NCI-H187 treated with DMSO at 0.1 percent for 48 hours (cell line): ENCODE results near the gene SLCO1A2.

Experiments used
- DNase-seq: peaks from one replicate; lab custom pipeline; 2025; lab: John Stamatoyannopoulos, UW

The SLCO1A2 gene

DNA sequence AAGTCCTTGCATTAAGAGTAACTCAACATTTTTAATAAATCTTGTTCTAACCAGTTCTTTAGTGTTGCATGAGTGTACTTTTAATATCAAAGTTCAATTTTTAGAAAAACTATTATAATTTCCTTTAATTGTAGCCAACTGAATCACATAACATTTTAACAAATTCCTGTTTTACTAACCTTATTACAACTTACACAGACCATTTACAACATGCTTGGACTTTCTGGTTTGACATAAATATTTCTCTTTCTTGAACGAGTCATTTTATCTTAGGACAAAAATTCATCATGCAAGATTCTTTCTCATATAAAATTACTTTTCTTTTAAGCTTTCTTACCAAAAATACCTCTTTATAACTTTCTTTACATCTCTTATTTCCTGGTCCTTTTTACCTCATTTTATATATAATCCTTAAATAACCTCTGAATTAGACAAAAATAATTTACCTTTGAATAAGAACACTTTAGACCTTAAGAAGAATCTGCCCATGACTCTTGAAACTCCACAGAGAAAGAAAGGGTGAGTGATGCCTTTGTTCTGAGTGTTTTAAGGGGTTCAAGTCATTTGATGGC is 3.9 kb downstream of the SLCO1A2 start:
- DNase-seq: no peak

DNA sequence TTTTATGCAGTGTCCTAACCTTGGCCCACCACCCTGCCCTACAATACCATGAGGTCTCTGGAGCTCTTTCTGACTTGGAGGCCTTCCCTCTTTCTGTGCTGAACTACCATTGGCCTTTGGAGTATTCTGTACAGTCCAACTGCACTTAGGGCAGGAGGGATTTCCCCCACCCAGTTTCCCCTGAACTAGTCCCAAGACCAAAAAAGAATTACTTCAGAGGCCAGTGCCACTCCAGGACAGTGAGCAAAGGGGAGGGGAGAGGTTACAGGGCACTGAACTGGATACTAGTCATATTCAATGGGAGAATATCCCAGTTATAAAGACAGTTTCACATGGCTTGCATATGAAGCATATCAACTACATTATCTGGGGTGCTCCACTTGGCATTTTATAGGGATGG is 6.1 kb downstream of the SLCO1A2 start:
- no peak for DNase-seq

DNA sequence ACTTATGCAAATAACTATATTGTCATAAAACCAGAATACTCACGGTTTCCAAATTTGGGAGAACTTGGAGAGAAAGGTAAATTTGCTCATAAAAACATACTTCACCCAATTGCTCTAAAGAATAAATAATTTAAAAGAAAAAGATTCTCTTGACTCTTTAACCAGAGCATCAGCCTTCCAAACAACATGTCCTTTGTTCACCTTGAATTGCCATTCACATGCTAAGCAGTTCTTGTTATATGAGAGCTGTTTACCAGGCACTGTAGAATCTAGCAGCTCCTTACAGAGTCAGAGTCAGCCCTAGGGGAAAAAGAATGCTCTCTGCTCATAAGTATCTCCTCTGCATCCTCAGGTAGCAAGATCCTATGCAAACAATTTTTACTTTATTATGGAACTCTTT is 10.2 kb downstream of the SLCO1A2 start:
- no peak for DNase-seq

DNA sequence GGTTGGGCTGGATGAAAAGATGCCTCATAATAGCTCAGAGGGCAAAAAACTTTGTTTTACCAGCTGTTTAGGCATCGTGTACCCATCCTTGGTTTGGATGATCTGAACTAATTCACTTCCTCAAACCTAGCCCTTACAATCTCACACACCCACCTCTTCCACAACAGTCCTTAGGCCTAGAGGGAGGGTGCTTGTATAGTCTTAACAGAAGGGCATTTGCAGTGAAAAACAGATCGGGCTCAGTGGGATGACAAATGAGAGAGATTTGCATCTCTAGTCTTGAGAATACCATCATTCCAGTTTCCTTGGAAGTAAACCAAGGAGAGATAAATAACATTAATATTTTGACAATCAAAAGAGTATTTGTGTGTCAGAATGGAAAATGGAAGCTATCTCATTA is 11.0 kb downstream of the SLCO1A2 start:
- DNase-seq: no peak

DNA sequence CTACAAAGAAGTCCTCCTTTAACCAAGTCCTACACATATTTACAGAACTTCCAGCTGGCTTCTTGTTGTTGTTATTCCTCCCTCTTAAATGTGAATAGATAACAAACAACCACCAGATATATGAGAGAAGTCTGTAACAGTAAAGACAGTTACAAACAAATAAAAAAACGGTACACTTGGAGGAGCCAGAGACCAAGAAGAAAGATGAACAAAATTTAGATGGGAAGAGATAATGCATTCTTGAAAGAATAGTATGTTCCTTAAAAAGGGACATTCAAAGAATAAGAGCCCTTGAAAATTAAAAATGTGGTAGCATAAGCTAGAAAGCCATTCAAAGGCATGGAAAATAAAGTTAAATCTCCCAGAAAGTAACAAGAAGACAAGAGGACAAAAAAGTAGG is 25.9 kb downstream of the SLCO1A2 start:
- DNase-seq: no peak

DNA sequence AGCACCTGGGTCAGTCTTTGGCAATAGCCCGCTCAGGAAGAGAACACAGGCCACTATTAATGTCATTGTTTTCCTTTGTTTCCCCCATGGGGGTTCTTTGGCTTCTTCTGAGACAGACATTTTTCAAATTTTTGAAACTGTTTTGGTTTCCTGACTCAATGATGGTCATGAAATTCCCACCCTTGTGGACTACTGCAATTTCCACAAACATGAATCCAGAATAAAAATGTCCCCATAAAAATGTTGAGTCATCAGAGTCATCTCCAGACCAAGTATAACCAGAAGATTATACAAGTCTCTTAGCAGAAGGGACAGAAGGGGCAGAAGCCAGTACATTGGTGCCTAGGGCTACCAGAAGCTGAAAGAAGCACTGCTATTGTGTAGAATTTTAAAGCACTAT is 29.1 kb downstream of the SLCO1A2 start:
- no peak for DNase-seq

DNA sequence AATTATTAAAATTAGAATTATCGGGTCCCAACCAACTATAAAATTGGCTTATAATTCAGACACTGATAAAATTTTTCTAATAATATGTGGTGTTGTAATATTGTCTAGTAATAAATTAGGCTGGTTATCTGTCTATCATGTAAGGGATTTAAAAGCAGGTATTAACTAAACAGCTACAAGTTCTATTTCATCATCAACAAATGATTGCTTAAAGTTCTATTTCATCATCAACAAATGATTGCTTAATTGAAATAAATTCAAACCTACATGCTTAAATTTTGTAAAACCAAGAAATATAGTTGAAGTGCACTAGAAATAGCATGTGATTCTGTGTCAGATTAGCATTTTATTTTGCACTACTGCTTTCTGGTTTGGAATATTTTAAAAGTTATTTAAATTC is 34.1 kb downstream of the SLCO1A2 start:
- no peak for DNase-seq

DNA sequence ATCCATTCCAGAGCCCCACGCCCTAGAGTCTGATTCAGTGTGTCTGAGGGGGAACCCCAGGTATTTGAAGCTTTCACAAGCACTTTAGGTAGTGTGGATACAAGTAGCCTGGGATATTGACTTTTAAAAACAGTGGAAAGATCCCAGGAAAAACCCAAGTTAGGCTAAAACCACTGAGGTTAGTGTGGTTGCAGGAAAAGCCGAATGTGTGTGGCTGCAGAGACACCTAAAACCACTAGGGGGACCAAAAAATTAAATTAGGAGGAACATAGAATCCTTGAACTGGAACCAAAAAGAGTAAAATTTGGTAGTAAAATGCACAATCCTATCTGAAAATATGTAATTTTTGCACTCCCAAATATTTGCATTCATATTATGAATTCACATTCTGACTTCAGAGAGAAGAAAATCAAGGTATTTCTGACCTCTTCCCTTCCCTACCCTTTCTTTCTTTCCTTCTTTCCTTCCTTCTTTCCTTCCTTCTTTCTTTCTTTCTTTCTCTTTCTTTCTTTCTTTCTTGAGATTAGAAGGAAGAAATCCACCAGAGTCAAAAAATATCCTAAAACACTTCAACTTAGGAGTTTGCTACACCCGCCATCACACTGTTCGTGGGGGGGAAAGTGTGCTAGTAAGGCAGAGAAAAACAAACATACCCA is 37.8 kb downstream of the SLCO1A2 start:
- DNase-seq: no peak

DNA sequence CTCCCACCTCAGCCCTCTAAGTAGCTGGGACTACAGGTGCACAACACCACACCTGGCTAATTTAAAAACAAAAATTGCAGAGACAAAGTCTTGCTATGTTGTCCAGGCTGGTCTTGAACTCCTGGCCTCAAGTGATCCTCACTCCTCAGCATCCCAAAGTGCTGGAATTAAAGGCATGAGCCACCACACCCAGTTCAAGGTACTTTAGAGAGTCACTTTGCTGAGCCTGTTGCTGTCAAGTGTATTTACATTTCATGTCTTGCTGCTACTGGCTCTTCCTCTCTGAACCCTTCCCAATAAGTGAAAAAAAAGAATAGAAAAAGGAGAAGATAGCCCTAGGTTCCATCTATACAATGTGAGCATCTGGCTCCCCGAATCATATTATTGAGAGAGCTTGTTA is 38.4 kb downstream of the SLCO1A2 start:
- no peak for DNase-seq

DNA sequence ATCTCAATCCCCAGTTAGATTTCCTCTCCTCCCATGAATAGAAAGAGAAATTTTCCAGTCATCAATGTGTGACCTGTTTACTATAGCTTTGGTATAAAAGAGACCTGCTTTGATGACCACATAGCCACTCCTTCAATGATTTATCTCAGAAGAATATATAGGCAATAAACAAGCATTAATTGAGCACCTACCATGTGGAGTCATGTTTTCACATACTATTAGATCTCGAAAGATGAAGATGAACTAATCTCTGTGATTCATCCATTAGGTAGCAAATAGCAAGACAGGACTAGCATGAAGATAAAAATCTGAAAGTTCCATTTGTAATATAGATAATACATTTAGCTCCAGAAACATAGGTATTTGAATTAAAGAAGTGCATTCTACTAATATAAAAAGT is 40.5 kb downstream of the SLCO1A2 start:
- DNase-seq: no peak

DNA sequence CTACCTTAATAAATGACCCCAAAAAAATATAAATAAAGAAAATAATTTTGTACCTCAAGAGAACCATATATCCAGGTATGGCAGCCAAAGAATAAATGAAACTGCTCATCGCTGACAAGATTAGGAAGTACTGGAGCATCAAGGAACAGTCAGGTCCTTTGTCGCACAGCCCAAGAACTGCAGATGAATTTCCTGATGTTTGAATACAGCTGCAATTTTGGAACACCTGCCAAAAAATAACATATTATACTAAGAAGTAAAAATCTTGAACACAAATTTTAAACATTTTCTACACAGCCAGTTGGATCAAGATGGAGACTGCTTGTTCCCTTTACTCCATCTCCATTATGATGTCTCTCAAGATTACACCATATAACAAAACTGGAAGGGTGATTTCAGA is 42.6 kb downstream of the SLCO1A2 start:
- DNase-seq: no peak

DNA sequence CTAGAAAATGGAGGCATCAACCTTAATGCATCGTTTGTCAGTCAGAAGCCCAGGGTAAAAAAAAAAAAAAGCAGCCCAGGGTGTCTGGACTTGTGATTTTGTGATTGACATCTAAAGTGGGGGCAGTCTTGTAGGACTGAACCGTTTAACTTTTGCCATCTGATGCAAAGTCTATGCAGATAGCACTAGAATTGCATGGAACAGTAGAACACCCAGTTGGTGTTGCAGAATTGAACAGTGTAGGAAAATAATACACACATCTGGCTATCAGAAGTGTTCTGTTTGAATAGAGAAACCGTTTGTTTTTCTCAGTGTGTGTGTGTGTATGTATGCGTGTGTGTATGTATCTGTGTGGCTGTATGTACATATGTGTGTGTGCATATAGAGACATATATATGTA is 45.0 kb downstream of the SLCO1A2 start:
- DNase-seq: no peak

DNA sequence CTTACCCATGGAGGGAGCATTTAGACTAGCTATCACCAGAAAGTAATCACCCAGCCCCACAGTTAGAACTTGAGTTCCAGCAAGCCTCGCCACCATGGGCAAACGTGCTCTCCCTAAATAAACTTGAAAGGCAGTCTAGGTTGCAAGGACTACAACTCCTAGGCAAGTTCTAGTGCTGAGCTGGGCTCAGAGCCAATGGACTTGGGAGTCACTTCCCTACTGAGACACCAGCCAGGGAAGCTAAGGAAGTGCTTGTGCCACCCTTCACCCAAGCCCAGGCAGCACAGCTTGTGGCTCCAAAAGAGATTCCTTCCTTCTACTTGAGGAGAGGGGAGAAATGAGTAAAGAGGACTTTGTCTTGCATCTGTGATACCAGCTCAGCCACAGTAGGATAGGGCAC is 57.9 kb downstream of the SLCO1A2 start:
- DNase-seq: no peak

DNA sequence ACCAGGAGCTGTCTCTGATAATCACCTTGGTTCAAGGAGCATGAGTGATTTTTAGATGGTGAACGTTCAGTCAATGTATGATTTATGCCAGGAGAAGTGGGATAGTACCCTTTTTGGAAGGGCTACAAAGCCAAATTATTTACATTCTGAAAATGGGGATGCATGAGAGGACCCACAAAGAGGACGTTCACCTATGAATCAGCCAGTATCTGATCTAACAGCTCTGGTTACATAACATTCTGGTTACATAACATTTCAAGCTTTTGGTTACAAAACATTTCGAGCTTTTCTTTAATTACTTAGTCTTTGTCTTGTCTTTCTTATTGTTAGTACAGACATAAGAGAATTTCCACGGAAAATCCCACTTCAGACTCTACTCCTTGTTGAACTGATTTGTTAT is 68.8 kb downstream of the SLCO1A2 start:
- no peak for DNase-seq

DNA sequence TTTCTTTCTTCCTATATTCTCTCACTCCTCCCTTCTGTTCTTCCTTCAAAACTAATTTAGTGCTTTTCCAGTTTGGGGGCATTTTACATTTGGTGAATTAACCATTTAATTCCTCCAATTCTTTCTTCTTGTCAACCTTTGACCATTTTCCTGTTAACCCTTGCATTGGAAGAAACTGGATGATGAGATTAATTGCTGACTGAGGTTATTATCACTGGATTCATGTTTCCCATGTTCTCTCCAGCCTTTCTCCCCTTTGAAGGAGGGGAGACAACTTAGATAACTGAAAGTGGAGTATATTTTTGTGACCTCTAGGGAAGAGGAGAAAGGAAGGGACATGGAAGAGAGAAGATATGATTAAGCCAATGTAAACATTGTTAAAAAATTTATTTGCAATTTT is 70.5 kb downstream of the SLCO1A2 start:
- DNase-seq: no peak

DNA sequence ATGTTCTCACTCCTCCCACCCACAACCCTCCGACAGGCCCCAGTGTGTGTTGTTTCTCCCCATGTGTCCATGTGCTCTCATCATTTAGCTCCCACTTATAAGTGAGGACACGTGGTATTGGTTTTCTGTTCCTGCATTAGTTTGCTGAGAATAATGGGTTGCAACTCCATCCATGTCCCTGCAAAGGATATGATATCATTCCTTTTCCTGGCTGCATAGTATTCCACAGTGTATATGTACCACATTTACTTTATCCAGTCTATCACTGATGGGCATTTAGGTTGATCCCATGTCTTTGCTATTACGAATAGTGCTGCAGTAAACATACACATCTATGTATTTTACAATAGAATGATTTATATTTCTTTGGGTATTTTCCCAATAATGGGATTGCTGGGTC is 77.5 kb downstream of the SLCO1A2 start:
- DNase-seq: no peak

DNA sequence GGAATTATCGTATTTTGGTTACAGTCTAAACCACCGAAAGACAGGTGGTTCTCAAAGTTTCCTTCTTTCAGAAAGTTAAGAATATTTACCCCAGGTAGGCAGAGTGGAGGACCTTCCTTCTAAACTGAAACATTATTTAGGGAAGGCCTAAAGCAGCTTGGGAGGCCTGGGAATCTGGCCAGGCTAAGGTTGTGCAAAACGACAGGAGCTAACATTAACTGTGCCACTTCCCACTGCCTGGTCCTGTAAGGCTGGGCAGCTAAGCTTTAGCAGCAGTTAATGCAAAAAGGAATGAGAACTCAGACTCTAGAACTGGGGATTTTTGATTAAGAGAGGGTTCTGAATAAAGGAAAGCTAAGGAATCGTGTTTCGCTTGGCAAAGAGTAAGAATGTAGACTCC is 82.6 kb downstream of the SLCO1A2 start:
- no peak for DNase-seq

DNA sequence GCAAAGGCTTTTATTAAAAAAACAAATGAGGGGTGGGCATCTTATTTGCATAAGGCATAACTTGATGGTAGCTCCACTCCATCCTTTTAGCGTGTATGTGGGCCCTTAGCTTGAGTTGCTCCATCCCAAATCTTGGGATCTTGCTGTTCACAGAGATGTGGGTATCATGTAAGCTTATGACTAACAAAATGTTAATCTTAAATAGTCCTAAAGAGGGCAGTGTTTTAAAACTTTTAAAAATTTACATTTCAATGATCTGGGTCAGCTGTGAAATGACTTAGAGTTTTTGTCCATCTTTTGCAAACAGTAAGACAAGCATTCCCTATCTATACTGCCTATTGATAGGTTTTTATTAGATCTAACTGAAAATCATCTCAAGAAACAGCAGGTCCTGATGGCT is 86.0 kb downstream of the SLCO1A2 start:
- no peak for DNase-seq

DNA sequence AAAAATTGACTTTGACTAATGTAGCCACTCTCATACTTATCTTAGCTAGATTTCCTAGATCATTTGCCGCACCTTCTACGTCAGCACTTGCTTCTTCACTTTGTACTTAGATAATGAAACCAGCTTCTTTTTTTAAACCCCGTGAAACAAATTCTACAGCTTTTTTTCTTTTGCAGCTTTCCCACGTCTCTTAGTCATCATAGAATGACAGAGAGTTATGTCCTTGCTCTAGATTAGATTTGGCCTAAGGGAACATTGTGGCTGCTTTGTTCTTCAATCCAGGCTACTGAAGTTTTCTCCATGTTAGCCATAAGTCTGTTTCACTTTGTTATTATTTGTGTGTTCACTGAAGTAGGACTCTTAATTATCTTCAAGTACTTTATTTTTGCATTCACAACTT is 94.9 kb downstream of the SLCO1A2 start:
- no peak for DNase-seq

DNA sequence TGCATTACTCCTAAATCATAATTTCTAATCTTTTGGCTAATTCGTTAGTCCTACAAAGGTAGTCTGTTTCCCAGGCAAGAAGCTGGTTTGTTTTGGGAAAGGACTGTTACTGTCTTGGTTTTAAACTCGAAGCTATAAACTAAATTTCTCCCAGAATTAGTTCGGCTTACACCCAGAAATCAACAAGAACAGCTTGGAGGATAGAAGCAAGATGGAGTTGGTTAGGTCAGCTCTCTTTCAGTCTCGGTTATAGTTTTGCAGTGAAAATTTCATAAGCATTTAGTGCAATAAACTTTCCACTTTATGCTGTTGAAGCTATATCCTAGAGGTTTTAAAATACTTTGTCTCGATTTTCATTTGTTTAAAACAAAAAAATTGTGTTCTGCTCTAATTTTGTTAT is 100.3 kb downstream of the SLCO1A2 start:
- DNase-seq: no peak

DNA sequence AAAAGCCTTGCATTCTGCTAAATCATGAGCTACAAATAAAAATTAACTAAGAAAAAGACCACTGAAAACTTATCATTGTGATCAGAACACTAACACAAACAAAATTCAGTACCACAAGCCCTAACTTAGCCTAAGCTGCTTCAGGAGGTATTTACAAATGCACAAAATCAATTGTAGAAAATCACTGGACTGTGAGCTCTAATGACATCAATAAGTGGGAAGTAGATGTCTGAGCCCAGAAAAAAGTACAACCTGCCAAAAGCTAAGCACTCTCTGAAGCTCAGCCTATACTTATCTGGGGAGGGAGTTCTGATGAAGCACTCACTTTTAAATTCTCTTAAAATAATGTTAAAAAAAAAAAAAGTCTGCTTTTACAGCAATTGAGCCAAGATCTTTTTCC is 110.8 kb downstream of the SLCO1A2 start:
- DNase-seq: no peak

DNA sequence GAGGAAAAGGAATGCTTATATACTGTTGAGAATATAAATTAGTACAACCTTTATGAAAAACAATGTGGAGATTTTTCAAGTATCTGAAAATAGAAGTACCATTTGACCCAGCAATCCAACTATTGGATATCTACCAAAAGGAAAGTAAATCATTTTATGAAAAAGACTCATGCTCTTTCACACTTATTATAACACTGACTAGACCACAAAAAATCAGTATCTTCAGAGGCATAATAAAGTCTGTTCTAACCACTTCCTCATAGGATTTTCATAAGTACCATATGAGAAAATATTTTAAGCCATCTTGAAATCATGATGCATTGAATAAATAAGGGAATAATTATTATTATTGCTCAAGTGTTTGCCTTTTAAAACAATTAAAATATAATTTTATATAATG is 112.9 kb downstream of the SLCO1A2 start:
- DNase-seq: no peak

DNA sequence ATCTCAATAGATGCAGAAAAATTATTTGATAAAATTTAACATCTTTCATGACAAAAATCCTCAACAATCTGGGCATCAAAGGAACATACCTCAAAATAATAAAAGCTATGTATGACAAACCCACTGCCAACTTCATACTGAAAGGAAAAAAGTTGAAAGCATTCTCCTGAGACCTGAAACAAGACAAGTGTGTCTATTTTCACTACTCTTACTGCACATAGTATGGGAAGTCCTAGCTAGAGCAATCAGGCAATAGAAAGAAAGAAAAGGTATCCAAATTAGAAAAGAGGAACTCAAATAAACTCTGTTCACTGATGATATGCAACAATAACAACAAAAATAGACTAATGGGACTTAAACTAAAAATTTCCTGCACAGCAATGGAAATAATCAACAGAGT is 113.6 kb downstream of the SLCO1A2 start:
- DNase-seq: no peak

DNA sequence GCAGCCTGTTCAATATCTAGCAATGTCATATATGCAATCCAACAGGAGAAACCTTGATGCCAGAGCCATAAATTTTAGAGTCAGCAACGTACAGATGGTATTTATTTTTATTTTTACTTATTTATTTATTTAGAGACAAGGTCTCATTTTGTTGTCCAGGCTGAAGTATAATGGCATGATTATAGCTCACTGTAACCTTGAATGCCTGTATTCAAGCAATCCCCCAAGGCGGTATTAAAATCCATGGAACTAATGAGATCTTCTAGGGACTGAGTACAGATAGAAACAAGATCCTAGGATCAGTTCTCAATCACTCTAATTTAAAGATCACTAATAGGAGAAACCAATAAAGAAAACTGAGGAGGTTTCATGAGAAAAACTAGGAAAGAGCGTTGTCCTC is 114.5 kb downstream of the SLCO1A2 start:
- no peak for DNase-seq

DNA sequence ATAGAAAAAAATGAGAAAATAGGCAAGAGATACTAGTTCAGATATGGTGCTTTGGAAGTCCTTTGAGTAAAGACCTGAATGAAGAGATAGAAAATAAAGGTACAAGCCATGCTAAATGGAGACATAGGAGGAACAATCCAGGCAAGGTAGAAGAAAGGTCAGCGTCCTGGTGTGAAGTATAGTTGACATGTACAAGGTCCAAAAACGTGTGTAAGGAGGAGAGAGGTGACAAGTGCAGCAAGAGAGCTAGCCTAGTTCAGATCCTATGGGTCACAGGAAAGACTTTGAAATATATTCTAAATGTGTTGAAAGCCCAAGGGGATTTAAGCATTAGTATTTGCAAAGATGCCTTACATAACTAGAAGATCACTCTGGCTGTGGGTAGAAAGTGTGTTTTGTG is 115.5 kb downstream of the SLCO1A2 start:
- no peak for DNase-seq
